ENCODE measurements around the gene PTPRM. TPM values are rescaled to one million over a fixed set of nuclear protein-coding genes. Genes with fewer than 3 reads are reported as not detected.

PTPRM gene
- total and polyA plus RNA-seq, 2 donors (not counting 3 experiments of a cell fraction or from before 2014, with no cell fraction given): 37.4 to 43.7 TPM

DNA sequence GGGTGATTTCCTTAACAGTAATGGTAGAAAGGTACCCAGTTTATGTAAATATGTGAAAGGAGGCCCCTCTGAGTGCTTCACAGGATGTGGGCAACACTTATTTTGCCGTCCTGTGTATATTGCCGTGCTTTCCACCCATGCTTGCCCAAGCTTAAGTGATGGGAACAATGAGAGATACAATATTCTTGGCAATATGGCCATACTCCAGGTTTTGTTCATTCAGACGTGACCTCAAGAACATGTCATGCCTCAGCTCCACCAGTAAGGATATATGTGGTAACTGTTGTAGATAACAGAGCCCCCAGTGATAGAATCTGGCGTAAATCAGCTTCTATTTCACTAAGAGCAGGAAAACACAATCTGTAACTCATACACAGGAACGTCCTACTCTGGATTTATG lies 318.7 kb downstream of the PTPRM start:
- Histone ChIP-seq H3K9me3 (replicated peaks; ENCODE audit: control insufficient read depth, insufficient read depth, low read length) (no peaks in the 10 kb centered on the region), H3K79me2 (ENCODE audit: control insufficient read depth, insufficient read depth, low read length) (no peaks in the 10 kb centered on the region), H3K4me2 (ENCODE audit: insufficient read depth, low read length) (no peak overlapping the region), H4K20me1 (replicated peaks; ENCODE audit: control insufficient read depth, extremely low read depth, insufficient read depth, low read length) (no peaks in the 10 kb centered on the region), H2AFZ (ENCODE audit: low read depth, low read length) (no peak overlapping the region), H3K9me1 (replicated peaks; ENCODE audit: control insufficient read depth, extremely low read depth, insufficient read depth, low read length) (no peaks in the 10 kb centered on the region), H3K4me1 (ENCODE audit: control insufficient read depth, extremely low read depth, insufficient read depth, low read length) (no peaks in the 10 kb centered on the region), H3K9ac (replicated peaks; ENCODE audit: extremely low read depth, insufficient read depth, low read length) (no peak overlapping the region), H3K36me3 (ENCODE audit: control insufficient read depth in 2 of 2, extremely low read depth in 1 of 2, insufficient read depth in 2 of 2, low read length in 2 of 2) (no peaks in the 10 kb centered on the region), H3K4me3 (replicated peaks in 1 of 3; ENCODE audit: insufficient read depth in 1 of 3, low read depth in 1 of 3, low read length in 3 of 3) (no peak overlapping the region), H3K27me3 (ENCODE audit: control insufficient read depth in 2 of 2, insufficient read depth in 2 of 2, low read length in 2 of 2) (no peaks in the 10 kb centered on the region), H3K27ac (ENCODE audit: insufficient read depth, low read depth, low read length) (no peak overlapping the region)
- no peak for FAIRE-seq
- DNase-seq (ENCODE audit: low read depth, low spot score): no peak
- intact Hi-C loops (cut with micrococcal nuclease): no loop called here
- ChIA-PET POLR2A (no interaction called here), CTCF (no interaction called here)
- no TSS peak for BruUV-seq (replicated peaks)
- TF ChIP-seq FOS (IDR thresholded peaks at IDR 0.05; ENCODE audit: borderline replicate concordance, insufficient read depth, low read length) (no peak), CTCF (IDR thresholded peaks at IDR 0.05; ENCODE audit: extremely low read depth in 1 of 2, insufficient read depth in 1 of 2, low read depth in 1 of 2, low read length in 2 of 2) (no peak), MYC (IDR thresholded peaks at IDR 0.05; ENCODE audit: low read depth, low read length) (no peak), POLR2AphosphoS5 (IDR thresholded peaks at IDR 0.05; ENCODE audit: insufficient read depth, low read depth, low read length) (no peak), GATA2 (IDR thresholded peaks at IDR 0.05; ENCODE audit: insufficient read depth, insufficient read length, low read depth, low read length) (no peak), EZH2 (IDR thresholded peaks at IDR 0.05; ENCODE audit: borderline replicate concordance, low read depth, low read length, severe bottlenecking) (no peak), JUN (IDR thresholded peaks at IDR 0.05; ENCODE audit: borderline replicate concordance, insufficient read depth, insufficient read length, low read depth) (no peak), POLR2A (IDR thresholded peaks at IDR 0.05; ENCODE audit: low read depth, low read length) (no peak)
- TF ChIP-seq, protein P1, sequence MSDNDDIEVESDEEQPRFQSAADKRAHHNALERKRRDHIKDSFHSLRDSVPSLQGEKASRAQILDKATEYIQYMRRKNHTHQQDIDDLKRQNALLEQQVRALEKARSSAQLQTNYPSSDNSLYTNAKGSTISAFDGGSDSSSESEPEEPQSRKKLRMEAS (IDR thresholded peaks at IDR 0.05; ENCODE audit: insufficient read depth, insufficient read length): no peak
- dilution Hi-C loops (cut with MboI; ENCODE audit: extremely low pct_ligation_motif_present, low sequenced_read_pairs): no loop called here

Measured in endothelial cell of umbilical vein (primary cell).